ENCODE results near the gene PRKAG1.

PRKAG1 gene

GRCh38 chr12:49000346-49000745 is 18.2 kb downstream of the PRKAG1 start:
- no peak for DNase-seq

- no peak for DNase-seq
These were observed 19.0 kb downstream of the PRKAG1 start, which contains the start of gene DDN for GRCh38 chr12:48999371-49000131. DDN (minus strand) TSS chr12:48999375; CDS start chr12:48999287, 88 bp downstream.

GRCh38 chr12:48998497-48999353 is 19.9 kb downstream of the PRKAG1 start:
- DNase-seq: no peak

GRCh38 chr12:48997719-48998496 is 20.7 kb downstream of the PRKAG1 start:
- DNase-seq: no peak

GRCh38 chr12:48996794-48997718 is 21.5 kb downstream of the PRKAG1 start:
- DNase-seq: no peak

- DNase-seq: peak; percentile 66
These were observed 23.3 kb downstream of the PRKAG1 start for GRCh38 chr12:48995086-48995879.

GRCh38 chr12:48994224-48995085 is 24.1 kb downstream of the PRKAG1 start:
- DNase-seq: no peak

GRCh38 chr12:48993787-48994186 is 24.8 kb downstream of the PRKAG1 start:
- DNase-seq: no peak

GRCh38 chr12:48991247-48992050 is 27.1 kb downstream of the PRKAG1 start:
- DNase-seq: no peak

- no peak for DNase-seq
These were observed 28.0 kb downstream of the PRKAG1 start for GRCh38 chr12:48990552-48990951.

- no peak for DNase-seq
These were observed 30.4 kb downstream of the PRKAG1 start for GRCh38 chr12:48988030-48988649.

- DNase-seq: no peak
These were observed 31.8 kb downstream of the PRKAG1 start for GRCh38 chr12:48986720-48987291.

GRCh38 chr12:48985901-48986300 is 32.7 kb downstream of the PRKAG1 start:
- no peak for DNase-seq

- DNase-seq: no peak
These were observed 33.1 kb downstream of the PRKAG1 start for GRCh38 chr12:48985475-48985897.

- no peak for DNase-seq
These were observed 36.0 kb downstream of the PRKAG1 start for GRCh38 chr12:48982397-48983080.

- DNase-seq: no peak
These were observed 36.8 kb downstream of the PRKAG1 start for GRCh38 chr12:48981757-48982157.

- DNase-seq: no peak
These were observed 37.4 kb downstream of the PRKAG1 start for GRCh38 chr12:48980953-48981756.
